HepG2 (cell line): ENCODE results near the gene PRKCD. TPM values are rescaled to one million over a fixed set of nuclear protein-coding genes. Genes with fewer than 3 reads are reported as not detected.

Experiments
- DMTF1 ChIP-seq: sonication (generic); formaldehyde crosslinking; IDR thresholded peaks from 2 replicates; pipeline ENCODE4 v1.4.0; 2020; ENCODE audit warnings: mild to moderate bottlenecking, missing genetic modification reagents
- GRHL1 ChIP-seq: sonication (generic); formaldehyde crosslinking; conservative IDR thresholded peaks from 2 replicates; pipeline ENCODE4 v1.8.0; 2022; ENCODE audit warnings: missing genetic modification reagents
- KDM4B ChIP-seq: sonication (generic); formaldehyde crosslinking; IDR thresholded peaks from 2 replicates; pipeline ENCODE4 v1.4.0; 2020; ENCODE audit warnings: missing genetic modification reagents
- MAFK ChIP-seq, 2 experiments: IDR thresholded peaks in 1 of 2; conservative IDR thresholded peaks in 1 of 2; 2 replicates each; pipeline ENCODE4 v1.6.1; 2011; ENCODE audit warnings: improper control_type of control experiment in 2 of 2, low read length in 2 of 2
- MED8 ChIP-seq: sonication (generic); formaldehyde crosslinking; IDR thresholded peaks from 2 replicates; pipeline ENCODE4 v1.8.1; 2023; ENCODE audit warnings: mild to moderate bottlenecking, missing genetic modification reagents; ENCODE audit not compliant: insufficient replicate concordance
- MXD1 ChIP-seq: sonication (generic); formaldehyde crosslinking; IDR thresholded peaks from 2 replicates; pipeline ENCODE4 v1.4.0; 2020; ENCODE audit warnings: mild to moderate bottlenecking, missing genetic modification reagents
- TBL1XR1 ChIP-seq: fragments of 150-350 bp; IDR thresholded peaks from 2 replicates; pipeline ENCODE4 v1.6.1; 2014; ENCODE audit warnings: borderline replicate concordance, low read length; ENCODE audit not compliant: partially characterized antibody
- THAP7 ChIP-seq: sonication (generic); formaldehyde crosslinking; IDR thresholded peaks from 2 replicates; pipeline ENCODE4 v1.8.1; 2023; ENCODE audit warnings: mild to moderate bottlenecking, missing genetic modification reagents
- ZBTB42 ChIP-seq: sonication (generic); formaldehyde crosslinking; IDR thresholded peaks from 2 replicates; pipeline ENCODE4 v1.5.0; 2020; ENCODE audit warnings: mild to moderate bottlenecking, missing genetic modification reagents
- ZMYM2 ChIP-seq: sonication (generic); formaldehyde crosslinking; IDR thresholded peaks from 2 replicates; pipeline ENCODE4 v1.8.0; 2022; ENCODE audit warnings: mild to moderate bottlenecking, missing genetic modification reagents
- ZNF460 ChIP-seq: sonication (generic); formaldehyde crosslinking; IDR thresholded peaks from 2 replicates; pipeline ENCODE4 v1.5.1; 2020; ENCODE audit warnings: missing genetic modification reagents, mild to moderate bottlenecking, borderline replicate concordance
- ZNF557 ChIP-seq: sonication (generic); formaldehyde crosslinking; IDR thresholded peaks from 2 replicates; pipeline ENCODE4 v1.4.0; 2020; ENCODE audit warnings: missing genetic modification reagents
- ZNF709 ChIP-seq: sonication (generic); formaldehyde crosslinking; IDR thresholded peaks from 2 replicates; pipeline ENCODE4 v1.5.0; 2020; ENCODE audit warnings: mild to moderate bottlenecking, missing genetic modification reagents
- polyA plus RNA-seq, 8 experiments: library from polyadenylated mRNA; depleted of rRNA in 3 of 8; stranded (reverse) in 7 of 8; unstranded in 1 of 8; fragments of >200 nt; fragmentation: Illumina TruSeq in 4 of 8; extraction: Trizol in 4 of 8; gene quantifications; 2 replicates each; pipeline versions ENCODE4 v1.2.1 to v1.2.3, GENCODE V29; 2011 to 2016; ENCODE audit warnings: low read depth in 4 of 8, missing spikeins in 1 of 8, mixed read lengths in 1 of 8; ENCODE audit not compliant: insufficient read depth in 1 of 8
- total RNA-seq, 5 experiments: library from RNA; depleted of rRNA; stranded (reverse); fragments of >200 nt; fragmentation: Illumina TruSeq; extraction: Trizol; gene quantifications; 2 replicates each; pipeline ENCODE4 v1.2.3, GENCODE V29; 2016; ENCODE audit warnings: low read depth in 1 of 5
- TF ChIP-seq, protein P1 (sequence below): sonication (generic); formaldehyde crosslinking; IDR thresholded peaks from 2 replicates; pipeline ENCODE4 v1.9.0; 2021; ENCODE audit warnings: missing genetic modification reagents, borderline replicate concordance
- TF ChIP-seq, protein P2 (sequence below): sonication (generic); formaldehyde crosslinking; IDR thresholded peaks from 2 replicates; pipeline ENCODE4 v1.5.1; 2020; ENCODE audit warnings: mild to moderate bottlenecking, missing genetic modification reagents, borderline replicate concordance
- TF ChIP-seq, protein P3 (sequence below): sonication (generic); formaldehyde crosslinking; IDR thresholded peaks from 2 replicates; pipeline ENCODE4 v1.9.0; 2022; ENCODE audit warnings: missing genetic modification reagents, mild to moderate bottlenecking, borderline replicate concordance

Gene PRKCD
- total and polyA plus RNA-seq, 2 of the 13 experiments (the other 11 are each of a cell fraction or from before 2014, with no cell fraction given): 1.6 to 40.7 TPM

- TF ChIP-seq DMTF1 (CRISPR knock-in tag) (no peak), THAP7 (CRISPR knock-in tag) (no peak), MXD1 (CRISPR knock-in tag) (no peak), ZMYM2 (CRISPR knock-in tag) (no peak), MED8 (CRISPR knock-in tag) (no peak), ZBTB42 (no peak), TBL1XR1 (no peak), GRHL1 (no peak), KDM4B (CRISPR knock-in tag) (no peak), MAFK (conservative IDR thresholded peaks at IDR 0.05 in 1 of 2, IDR thresholded peaks at IDR 0.05 in 1 of 2; ENCODE audit: low read length in 2 of 2) (no peak), ZNF460 (CRISPR knock-in tag) (no peak), ZNF557 (CRISPR knock-in tag) (no peak), ZNF709 (no peak)
- TF ChIP-seq, protein P1, sequence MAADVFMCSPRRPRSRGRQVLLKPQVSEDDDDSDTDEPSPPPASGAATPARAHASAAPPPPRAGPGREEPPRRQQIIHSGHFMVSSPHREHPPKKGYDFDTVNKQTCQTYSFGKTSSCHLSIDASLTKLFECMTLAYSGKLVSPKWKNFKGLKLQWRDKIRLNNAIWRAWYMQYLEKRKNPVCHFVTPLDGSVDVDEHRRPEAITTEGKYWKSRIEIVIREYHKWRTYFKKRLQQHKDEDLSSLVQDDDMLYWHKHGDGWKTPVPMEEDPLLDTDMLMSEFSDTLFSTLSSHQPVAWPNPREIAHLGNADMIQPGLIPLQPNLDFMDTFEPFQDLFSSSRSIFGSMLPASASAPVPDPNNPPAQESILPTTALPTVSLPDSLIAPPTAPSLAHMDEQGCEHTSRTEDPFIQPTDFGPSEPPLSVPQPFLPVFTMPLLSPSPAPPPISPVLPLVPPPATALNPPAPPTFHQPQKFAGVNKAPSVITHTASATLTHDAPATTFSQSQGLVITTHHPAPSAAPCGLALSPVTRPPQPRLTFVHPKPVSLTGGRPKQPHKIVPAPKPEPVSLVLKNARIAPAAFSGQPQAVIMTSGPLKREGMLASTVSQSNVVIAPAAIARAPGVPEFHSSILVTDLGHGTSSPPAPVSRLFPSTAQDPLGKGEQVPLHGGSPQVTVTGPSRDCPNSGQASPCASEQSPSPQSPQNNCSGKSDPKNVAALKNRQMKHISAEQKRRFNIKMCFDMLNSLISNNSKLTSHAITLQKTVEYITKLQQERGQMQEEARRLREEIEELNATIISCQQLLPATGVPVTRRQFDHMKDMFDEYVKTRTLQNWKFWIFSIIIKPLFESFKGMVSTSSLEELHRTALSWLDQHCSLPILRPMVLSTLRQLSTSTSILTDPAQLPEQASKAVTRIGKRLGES (CRISPR knock-in tag): no peak
- TF ChIP-seq, protein P2, sequence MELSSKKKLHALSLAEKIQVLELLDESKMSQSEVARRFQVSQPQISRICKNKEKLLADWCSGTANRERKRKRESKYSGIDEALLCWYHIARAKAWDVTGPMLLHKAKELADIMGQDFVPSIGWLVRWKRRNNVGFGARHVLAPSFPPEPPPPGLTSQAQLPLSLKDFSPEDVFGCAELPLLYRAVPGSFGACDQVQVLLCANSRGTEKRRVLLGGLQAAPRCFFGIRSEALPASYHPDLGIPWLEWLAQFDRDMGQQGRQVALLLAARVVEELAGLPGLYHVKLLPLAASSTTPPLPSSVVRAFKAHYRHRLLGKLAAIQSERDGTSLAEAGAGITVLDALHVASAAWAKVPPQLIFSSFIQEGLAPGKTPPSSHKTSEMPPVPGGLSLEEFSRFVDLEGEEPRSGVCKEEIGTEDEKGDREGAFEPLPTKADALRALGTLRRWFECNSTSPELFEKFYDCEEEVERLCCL (CRISPR knock-in tag): no peak
- TF ChIP-seq, protein P3, sequence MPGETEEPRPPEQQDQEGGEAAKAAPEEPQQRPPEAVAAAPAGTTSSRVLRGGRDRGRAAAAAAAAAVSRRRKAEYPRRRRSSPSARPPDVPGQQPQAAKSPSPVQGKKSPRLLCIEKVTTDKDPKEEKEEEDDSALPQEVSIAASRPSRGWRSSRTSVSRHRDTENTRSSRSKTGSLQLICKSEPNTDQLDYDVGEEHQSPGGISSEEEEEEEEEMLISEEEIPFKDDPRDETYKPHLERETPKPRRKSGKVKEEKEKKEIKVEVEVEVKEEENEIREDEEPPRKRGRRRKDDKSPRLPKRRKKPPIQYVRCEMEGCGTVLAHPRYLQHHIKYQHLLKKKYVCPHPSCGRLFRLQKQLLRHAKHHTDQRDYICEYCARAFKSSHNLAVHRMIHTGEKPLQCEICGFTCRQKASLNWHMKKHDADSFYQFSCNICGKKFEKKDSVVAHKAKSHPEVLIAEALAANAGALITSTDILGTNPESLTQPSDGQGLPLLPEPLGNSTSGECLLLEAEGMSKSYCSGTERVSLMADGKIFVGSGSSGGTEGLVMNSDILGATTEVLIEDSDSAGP: no peak
These were observed 26.3 kb upstream of the PRKCD start (continued) for GRCh38 chr3:53134631-53135232.
